Osteoblast (primary cell): Measurements from ENCODE around the gene CDC42EP5. TPM values are rescaled to one million over a fixed set of nuclear protein-coding genes. Genes with fewer than 3 reads are reported as not detected.

ENCODE experiments used
- DNase-seq: peaks from one replicate; pipeline ENCODE4 v3.0.0; 2011; ENCODE audit warnings: low spot score, mixed read lengths; ENCODE audit not compliant: insufficient read length; ENCODE audit errors: missing footprints
- H2AFZ ChIP-seq: 2 replicates; pipeline ENCODE4 v1.6.0; 2011; ENCODE audit warnings: mild to moderate bottlenecking, low read length
- H3K27ac ChIP-seq: 2 replicates; pipeline ENCODE4 v1.5.1; 2011; ENCODE audit warnings: mild to moderate bottlenecking, low read depth, low read length, moderate library complexity
- H3K27me3 ChIP-seq: 2 replicates; pipeline ENCODE4 v1.6.0; 2012; ENCODE audit warnings: mild to moderate bottlenecking, control low read depth, inconsistent platforms, low read length, moderate library complexity; ENCODE audit not compliant: insufficient read depth
- H3K36me3 ChIP-seq: 2 replicates; pipeline ENCODE4 v1.5.1; 2011; ENCODE audit warnings: mild to moderate bottlenecking, low read length, control low read depth, moderate library complexity; ENCODE audit not compliant: insufficient read depth
- H3K4me1 ChIP-seq: 2 replicates; pipeline ENCODE4 v1.5.1; 2011; ENCODE audit warnings: mild to moderate bottlenecking, low read length, control low read depth, moderate library complexity; ENCODE audit not compliant: insufficient read depth
- H3K4me2 ChIP-seq: 2 replicates; pipeline ENCODE4 v1.6.0; 2011; ENCODE audit warnings: mild to moderate bottlenecking, low read length; ENCODE audit not compliant: insufficient read depth
- H3K4me3 ChIP-seq: fragments of 200-600 bp; sonication (generic); 3 replicates; pipeline ENCODE4 v1.5.1; 2012; ENCODE audit warnings: mild to moderate bottlenecking, low read length, inconsistent platforms; ENCODE audit not compliant: insufficient read depth
- H3K79me2 ChIP-seq: 2 replicates; pipeline ENCODE4 v1.6.0; 2012; ENCODE audit warnings: mild to moderate bottlenecking, low read length, control low read depth, inconsistent platforms; ENCODE audit not compliant: insufficient read depth
- H3K9me3 ChIP-seq: 2 replicates; pipeline ENCODE4 v1.5.1; 2011; ENCODE audit warnings: low read depth, low read length, control low read depth
- H4K20me1 ChIP-seq: 2 replicates; pipeline ENCODE4 v1.6.0; 2012; ENCODE audit warnings: mild to moderate bottlenecking, low read length, control low read depth; ENCODE audit not compliant: insufficient read depth
- total RNA-seq: library from RNA; depleted of rRNA; stranded (reverse); fragments of >200 nt; gene quantifications from 2 replicates; pipeline ENCODE4 v1.2.3, GENCODE V29; 2012
- TF ChIP-seq, protein P1 (sequence below): IDR thresholded peaks from 2 replicates; pipeline ENCODE4 v1.5.1; 2011; ENCODE audit warnings: mild to moderate bottlenecking, low read depth, low read length, moderate library complexity; ENCODE audit errors: extremely low read depth

The CDC42EP5 gene
- total RNA-seq, 1 donor = 18.8 TPM

DNA sequence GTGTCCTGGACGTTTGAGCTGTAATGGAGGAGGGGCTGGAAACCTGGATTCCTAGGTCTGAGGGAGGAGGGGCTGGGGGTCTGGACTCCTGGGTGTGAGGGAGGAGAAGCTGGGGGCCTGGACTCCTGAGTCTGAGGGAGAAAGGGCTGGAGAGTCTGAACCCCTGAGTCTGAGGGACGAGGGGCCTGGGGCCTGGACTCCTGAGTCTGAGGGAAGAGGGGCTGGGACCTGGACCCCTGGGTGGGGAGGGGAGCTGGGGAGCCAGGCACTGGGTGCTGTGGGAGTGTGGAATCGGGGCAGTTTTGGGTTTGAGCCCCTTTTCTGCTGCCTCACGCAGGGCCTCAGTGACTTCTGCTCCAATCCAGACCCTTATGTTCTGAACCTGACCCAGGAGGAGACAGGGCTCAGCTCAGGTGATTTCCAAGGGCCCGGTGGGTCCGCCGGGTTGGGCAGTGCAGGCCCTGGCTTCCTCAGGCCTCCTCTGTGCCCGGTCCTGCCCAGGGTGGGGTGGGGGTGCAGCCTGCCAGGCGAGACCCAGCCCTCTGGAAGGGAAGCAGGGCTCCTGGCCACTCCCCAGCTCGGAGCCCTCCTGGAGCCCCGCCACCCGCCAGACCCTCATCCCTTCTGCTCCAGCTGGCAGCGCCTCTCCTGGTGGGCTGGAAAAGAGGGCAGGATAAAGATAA lies 43.4 kb downstream of the CDC42EP5 start:
- peak; percentile 83 for DNase-seq
- H3K79me2 ChIP-seq = no peaks in the 10 kb centered on the region
- TF ChIP-seq, protein P1, sequence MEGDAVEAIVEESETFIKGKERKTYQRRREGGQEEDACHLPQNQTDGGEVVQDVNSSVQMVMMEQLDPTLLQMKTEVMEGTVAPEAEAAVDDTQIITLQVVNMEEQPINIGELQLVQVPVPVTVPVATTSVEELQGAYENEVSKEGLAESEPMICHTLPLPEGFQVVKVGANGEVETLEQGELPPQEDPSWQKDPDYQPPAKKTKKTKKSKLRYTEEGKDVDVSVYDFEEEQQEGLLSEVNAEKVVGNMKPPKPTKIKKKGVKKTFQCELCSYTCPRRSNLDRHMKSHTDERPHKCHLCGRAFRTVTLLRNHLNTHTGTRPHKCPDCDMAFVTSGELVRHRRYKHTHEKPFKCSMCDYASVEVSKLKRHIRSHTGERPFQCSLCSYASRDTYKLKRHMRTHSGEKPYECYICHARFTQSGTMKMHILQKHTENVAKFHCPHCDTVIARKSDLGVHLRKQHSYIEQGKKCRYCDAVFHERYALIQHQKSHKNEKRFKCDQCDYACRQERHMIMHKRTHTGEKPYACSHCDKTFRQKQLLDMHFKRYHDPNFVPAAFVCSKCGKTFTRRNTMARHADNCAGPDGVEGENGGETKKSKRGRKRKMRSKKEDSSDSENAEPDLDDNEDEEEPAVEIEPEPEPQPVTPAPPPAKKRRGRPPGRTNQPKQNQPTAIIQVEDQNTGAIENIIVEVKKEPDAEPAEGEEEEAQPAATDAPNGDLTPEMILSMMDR = no peak
- no peaks in the 10 kb centered on the region for H3K9me3 ChIP-seq
- no peak overlapping the region for H2AFZ ChIP-seq
- no peak overlapping the region for H3K4me3 ChIP-seq
- no peak overlapping the region for H3K4me2 ChIP-seq
- peaks cover 14% of the 10 kb centered on the region for H3K27me3 ChIP-seq
- H4K20me1 ChIP-seq = peaks cover 12% of the 10 kb centered on the region
- no peaks in the 10 kb centered on the region for H3K36me3 ChIP-seq
- H3K27ac ChIP-seq = no peak overlapping the region
- H3K4me1 ChIP-seq = no peaks in the 10 kb centered on the region

- Histone ChIP-seq H3K36me3 (no peaks in the 10 kb centered on the region), H3K4me2 (no peak overlapping the region), H3K4me3 (no peak overlapping the region), H3K27ac (no peak overlapping the region), H2AFZ (no peak overlapping the region), H3K27me3 (peaks cover 14% of the 10 kb centered on the region), H4K20me1 (peaks cover 10% of the 10 kb centered on the region), H3K79me2 (no peaks in the 10 kb centered on the region), H3K9me3 (no peaks in the 10 kb centered on the region), H3K4me1 (no peaks in the 10 kb centered on the region)
- TF ChIP-seq, protein P1 = no peak
- peak; percentile 87 for DNase-seq
These were observed 44.0 kb downstream of the CDC42EP5 start for GRCh38 chr19:54429176-54429495.

- peak; percentile 58 for DNase-seq
- Histone ChIP-seq H3K36me3 (no peaks in the 10 kb centered on the region), H4K20me1 (peaks cover 7% of the 10 kb centered on the region), H3K27me3 (peaks cover 14% of the 10 kb centered on the region), H3K4me1 (no peaks in the 10 kb centered on the region), H3K4me3 (no peak overlapping the region), H3K4me2 (no peak overlapping the region), H3K27ac (no peak overlapping the region), H2AFZ (no peak overlapping the region), H3K9me3 (no peaks in the 10 kb centered on the region), H3K79me2 (no peaks in the 10 kb centered on the region)
- TF ChIP-seq, protein P1 = no peak
These were observed 44.5 kb downstream of the CDC42EP5 start for GRCh38 chr19:54428323-54429175.

GRCh38 chr19:54427586-54427985 lies 45.5 kb downstream of the CDC42EP5 start:
- Histone ChIP-seq H3K9me3 (no peaks in the 10 kb centered on the region), H3K27ac (no peak overlapping the region), H3K36me3 (no peaks in the 10 kb centered on the region), H3K4me3 (no peak overlapping the region), H3K4me1 (no peaks in the 10 kb centered on the region), H4K20me1 (peaks cover 3% of the 10 kb centered on the region), H3K4me2 (no peak overlapping the region), H2AFZ (no peak overlapping the region), H3K79me2 (no peaks in the 10 kb centered on the region), H3K27me3 (peaks cover 14% of the 10 kb centered on the region)
- peak; percentile 79 for DNase-seq
- TF ChIP-seq, protein P1 = no peak
